Stimulated activated naive CD4-positive, alpha-beta T cell treated with Interleukin-2 at 50 U/mL for 16 hours (primary cell): Measurements from ENCODE around the gene CFAP73.

Experiments
- DNase-seq: peaks from one replicate; lab custom pipeline; 2025; lab: John Stamatoyannopoulos, UW

CFAP73 gene

DNA sequence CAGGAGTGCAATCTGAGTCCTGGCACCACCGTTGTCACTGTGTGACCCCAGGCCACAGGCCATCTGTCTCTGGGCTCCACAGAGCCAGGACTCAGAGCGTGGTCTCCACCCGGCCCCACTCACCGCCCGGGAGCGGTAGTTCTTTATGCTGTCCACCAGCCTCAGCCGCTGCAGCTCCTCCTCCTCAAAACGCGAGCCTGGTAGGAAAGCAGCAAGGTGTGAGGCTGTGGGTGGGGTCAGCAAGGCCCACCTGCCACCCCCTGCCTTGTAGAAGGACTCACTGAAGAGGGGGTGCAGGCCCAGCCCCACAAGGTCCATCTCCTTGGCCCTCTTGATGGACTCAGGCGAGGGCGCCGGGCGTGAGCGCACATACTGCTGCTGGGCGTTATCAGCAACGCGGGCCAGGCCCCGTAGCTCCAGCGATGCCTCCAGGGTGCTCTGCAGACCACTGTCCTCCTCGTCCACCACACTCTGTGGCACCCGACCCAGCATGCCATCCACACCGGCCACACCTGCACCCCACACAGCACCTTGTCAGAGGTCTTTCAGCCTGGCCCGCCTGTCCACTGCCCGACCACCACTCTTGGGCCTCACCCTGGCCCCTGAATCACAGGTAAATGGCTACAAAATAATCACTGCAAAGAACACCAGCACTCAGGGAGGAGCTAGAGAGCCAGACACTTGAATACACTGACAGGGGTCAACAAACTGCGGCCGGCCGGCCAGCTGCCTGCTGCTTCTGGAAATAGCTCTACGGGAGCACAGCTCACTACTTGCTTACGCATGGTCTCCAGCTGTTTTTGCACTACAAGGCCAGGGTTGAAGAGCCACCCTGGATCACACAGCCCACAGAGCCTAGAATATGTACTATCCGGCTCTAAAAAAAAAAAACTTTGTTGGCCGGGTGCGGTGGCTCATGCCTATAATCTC is 16.3 kb downstream of the CFAP73 start:
- no peak for DNase-seq

- no peak for DNase-seq
Observed at GRCh38 chr12:113167868-113168267, 18.3 kb downstream of the CFAP73 start.

- no peak for DNase-seq
Observed at GRCh38 chr12:113169697-113170096, 20.2 kb downstream of the CFAP73 start.

DNA sequence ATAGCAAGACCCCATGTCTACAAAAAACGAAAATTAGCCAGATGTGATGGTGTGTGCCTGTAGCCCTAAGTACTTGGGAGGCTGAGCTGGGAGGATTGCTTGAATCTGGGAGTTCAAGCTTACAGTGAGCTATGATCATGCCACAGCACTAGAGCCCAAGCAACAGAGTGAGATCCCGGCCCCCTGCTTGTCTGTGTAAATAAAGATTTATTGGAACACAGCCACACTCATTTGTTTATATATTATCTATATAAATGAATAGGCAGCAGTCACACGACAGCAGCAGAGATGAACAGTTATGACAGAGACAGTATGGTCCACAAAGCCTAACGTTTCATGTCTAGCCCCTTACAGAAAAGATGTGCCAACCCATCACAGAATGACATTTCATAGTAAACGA is 20.9 kb downstream of the CFAP73 start:
- no peak for DNase-seq

GRCh38 chr12:113170926-113171325 is 21.4 kb downstream of the CFAP73 start:
- DNase-seq = no peak

DNA sequence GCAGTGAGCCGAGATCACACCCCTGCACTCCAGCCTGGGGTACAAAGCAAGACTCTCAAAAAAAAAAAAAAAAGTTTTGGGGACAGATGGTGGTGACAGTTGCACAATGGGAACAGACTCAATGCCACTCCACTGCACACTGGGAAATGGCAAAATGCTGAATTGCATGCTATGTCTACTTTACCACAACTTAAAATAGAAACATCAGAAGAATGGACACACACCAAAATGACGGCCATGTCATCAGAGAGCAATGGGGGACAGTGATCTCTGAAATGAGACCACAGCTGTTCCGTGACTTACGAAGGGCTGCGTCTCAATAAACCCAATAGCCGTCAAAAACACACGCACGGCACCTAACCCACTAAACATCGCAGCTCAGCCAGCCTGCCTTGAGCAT is 22.0 kb downstream of the CFAP73 start:
- no peak for DNase-seq

DNA sequence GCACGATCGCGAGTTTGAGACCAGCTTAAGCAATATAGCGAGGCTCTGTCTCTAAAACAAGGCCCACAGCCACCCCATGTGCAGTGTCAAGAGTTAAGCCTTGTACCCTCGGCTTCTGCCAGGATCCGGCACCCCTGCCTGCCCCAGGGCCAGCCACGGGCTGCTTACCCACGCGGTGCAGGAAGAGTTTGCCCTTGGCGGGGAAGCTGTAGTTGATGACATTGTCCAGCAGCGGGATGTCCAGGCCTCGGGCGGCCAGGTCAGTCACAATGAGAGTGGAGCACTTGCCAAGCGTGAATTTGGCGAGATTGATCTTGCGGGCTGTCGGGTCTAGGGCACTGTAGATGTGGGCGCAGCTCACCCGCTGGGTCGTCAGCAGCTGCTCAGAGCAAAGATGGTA is 22.7 kb downstream of the CFAP73 start:
- no peak for DNase-seq

DNA sequence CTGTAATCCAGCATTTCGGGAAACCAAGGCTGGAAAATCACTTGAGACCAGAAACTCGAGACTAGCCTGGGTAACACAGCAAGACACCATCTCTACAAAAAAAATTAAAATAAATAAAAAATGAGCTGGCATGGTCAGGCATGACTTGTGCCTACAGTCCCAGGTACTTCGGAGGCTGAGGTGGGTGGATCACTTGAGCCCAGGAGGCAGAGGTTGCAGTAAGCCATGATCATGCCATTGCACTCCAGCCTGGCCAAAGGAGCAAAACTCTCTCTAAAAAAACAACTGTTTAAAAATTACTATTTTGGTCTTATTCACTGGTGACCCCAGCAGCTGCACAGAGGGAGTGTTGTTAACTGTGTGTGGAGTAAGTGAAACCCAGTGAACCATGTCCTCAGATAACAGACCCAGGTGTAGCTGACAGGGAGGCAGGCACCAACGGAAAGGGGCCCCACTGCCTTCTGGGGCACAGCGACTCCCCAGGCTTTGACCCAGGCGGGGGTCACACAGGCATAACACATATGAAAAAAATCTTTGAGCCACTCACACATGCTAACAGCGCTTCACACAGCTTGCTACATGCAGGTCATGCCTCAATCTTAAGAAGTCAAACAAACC is 23.7 kb downstream of the CFAP73 start:
- DNase-seq = no peak

GRCh38 chr12:113174461-113175384 is 25.2 kb downstream of the CFAP73 start:
- peak; percentile 73 for DNase-seq

DNA sequence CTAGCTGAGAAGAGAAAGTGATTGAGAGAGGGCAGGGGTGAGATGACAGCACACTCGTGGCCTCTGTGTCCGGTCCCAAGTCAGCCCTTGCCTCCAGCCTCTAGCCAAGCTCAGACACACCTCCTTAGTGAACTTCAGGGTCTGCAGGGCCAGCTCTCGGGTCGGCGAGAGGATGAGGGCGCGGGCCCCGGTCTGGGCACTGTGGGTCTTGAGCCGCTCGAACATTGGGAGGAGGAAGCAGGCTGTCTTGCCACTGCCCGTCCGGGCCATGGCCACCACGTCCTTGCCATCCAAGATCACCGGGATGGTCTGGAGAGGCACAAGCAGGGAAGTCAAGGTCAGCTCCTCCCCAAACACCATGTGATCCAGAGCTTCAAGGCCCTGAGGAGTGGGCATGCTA is 29.5 kb downstream of the CFAP73 start:
- DNase-seq = no peak

- DNase-seq = no peak
Observed at GRCh38 chr12:113180333-113180732, 30.8 kb downstream of the CFAP73 start.

DNA sequence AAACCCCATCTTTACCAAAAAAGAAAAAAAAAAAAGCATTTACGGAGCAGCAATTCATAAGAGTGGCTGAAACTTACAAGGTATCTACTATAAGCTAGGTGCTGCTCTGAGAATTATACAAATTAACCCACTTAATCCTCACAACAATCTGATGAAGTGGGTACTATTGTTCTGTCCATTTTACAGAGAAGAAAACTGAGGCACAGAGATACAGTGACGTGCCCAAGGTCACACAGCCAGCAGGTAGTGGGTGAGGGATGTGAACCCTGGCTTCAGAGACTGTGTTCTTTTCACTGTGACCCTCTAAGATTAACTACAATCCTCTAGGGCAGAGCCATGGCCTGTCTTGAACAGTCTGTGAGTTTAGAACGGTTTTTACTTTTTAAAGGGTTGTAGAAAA is 32.5 kb downstream of the CFAP73 start:
- DNase-seq = no peak

- DNase-seq = no peak
Observed at GRCh38 chr12:113183030-113183589, 33.6 kb downstream of the CFAP73 start.

- peak; percentile 79 for DNase-seq
Observed at GRCh38 chr12:113184098-113184899, 34.8 kb downstream of the CFAP73 start.

GRCh38 chr12:113184900-113185179 is 35.3 kb downstream of the CFAP73 start:
- DNase-seq = peak; percentile 85

DNA sequence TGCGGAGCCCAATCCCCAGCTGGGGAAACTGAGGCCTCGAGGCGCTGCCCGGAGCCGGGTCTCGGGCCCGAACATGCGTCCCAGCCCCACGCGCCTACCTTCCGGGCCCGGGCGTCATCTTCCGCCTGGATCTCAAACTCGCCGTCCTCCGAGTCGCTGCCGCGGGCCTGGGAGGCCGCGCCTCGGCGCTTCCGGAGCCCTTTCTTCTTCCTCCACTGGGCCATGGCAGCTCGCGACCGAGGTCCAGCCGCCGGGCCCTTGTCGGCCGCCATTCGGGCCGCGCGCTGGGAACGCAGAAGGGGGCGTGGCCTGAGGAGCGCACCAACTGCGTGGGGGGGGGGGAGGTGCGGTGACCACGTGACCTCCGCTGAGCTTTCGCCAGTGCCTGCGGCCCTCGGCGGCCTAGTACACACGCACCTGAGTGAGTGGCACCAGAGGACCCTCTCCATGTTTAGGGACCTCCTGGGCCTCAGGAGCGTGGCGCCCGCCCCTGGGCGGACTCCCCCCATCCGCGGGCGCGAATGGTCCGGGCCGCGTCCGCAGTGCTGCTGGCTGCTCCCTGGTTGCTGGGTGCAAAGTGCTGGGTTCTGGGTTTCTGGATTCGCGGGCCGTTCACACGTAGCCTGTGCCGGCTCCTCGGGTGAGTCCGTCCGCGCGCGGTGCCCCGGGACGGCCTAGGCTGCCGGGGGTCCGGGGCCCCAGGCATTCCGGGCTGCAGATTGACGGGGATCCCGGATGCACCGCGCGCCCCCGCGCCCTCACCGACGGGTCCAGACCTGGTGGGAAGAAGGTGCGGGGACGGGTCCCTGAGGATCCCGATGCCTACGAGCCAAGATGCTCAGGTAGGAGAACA is 35.9 kb downstream of the CFAP73 start, which contains the start of the genes DDX54 and RITA1:
DDX54 (minus strand) TSS at position 299 of the 853 bp plus-strand sequence; CDS start at position 272, 27 bp downstream.
RITA1 (plus strand) TSS at position 542 of the 853 bp plus-strand sequence. CDS start 1,026 bp downstream, outside the sequence.
- DNase-seq = peak; percentile 77

DNA sequence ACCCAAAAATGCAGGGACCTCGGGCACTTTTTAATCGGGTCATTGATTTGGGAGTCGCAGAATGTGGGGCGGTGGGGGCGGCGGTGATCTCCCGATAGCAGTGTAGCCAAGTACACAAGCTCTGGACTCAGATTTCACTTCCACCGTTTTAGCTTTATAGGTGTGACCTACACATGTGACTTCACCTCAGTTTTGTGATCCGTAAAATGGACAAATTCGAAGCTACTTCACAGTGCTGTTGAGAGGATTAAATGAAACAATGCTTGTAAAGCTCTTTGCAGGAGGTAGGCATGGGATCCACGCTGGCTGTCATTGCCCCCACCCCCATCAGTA is 36.5 kb downstream of the CFAP73 start:
- no peak for DNase-seq

GRCh38 chr12:113186666-113187325 is 37.3 kb downstream of the CFAP73 start:
- no peak for DNase-seq

DNA sequence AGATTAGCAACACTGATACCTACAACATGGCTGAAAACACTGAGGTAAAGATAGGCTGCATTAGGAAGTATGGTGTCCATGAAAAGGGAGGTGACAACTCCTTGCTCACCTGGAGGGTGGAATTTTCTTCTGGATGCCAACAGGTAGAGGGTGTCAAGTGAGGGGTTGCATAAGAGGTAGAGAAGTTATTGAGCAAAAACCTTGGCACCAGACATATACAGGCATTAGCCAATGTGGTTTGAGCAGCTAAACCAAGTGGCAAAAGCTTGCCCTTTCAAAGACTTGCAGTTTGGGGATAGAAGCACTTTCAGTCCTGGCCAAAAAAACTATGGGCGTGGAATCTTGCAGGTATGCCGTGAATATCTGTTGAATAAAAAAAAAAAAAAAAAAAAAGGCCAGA is 39.8 kb downstream of the CFAP73 start:
- no peak for DNase-seq

DNA sequence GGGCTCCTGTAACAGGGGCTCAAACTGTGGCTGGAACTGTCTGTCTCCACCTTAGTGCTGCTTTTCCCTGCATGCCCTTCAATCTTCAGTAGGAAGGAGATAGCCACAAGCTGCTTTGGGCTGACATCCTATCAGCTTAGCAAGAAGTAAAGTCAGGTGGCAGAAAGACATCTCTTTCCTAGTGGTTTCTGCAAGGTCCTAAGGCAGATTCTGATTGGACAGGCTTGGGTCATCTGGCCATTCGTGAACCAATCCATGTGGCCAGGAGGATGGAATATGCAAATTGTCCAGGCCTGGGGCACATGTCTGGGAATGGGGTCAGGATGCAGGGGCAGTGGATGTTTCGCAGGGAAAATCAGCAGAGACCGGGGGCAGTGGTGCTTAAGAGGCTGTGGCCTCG is 41.2 kb downstream of the CFAP73 start:
- no peak for DNase-seq
